ENCODE data around the gene NAPA. TPM values are rescaled to one million over a fixed set of nuclear protein-coding genes. Genes with fewer than 3 reads are reported as not detected.

The NAPA gene
- total RNA-seq, 1 experiment from 2014 or later, result 158 TPM

- peaks cover 9% of the 10 kb centered on the region for H3K4me1 Mint-ChIP-seq (ENCODE audit: low read depth, unreplicated experiment)
- peaks cover 84% of the 10 kb centered on the region for H3K27me3 Mint-ChIP-seq (ENCODE audit: unreplicated experiment)
- H3K4me3 Mint-ChIP-seq (ENCODE audit: low read depth, unreplicated experiment), result no peak overlapping the region
- no peak for DNase-seq
- H3K36me3 Mint-ChIP-seq (ENCODE audit: insufficient read depth, unreplicated experiment), result no peaks in the 10 kb centered on the region
- H3K27ac Mint-ChIP-seq (ENCODE audit: unreplicated experiment), result no peak overlapping the region
- no peaks in the 10 kb centered on the region for H3K9me3 Mint-ChIP-seq (ENCODE audit: low read depth, unreplicated experiment)
- CTCF ChIA-PET, result no interaction called here
- intact Hi-C loops (cut with micrococcal nuclease; ENCODE audit: unreplicated experiment), result no loop called here
- no TSS peak for BruUV-seq (replicated peaks)
- no peak for TF ChIP-seq CTCF (IDR thresholded peaks at IDR 0.05; ENCODE audit: unreplicated experiment)
Observed at GRCh38 chr19:47469363-47469700, 45.5 kb downstream of the NAPA start.

DNA sequence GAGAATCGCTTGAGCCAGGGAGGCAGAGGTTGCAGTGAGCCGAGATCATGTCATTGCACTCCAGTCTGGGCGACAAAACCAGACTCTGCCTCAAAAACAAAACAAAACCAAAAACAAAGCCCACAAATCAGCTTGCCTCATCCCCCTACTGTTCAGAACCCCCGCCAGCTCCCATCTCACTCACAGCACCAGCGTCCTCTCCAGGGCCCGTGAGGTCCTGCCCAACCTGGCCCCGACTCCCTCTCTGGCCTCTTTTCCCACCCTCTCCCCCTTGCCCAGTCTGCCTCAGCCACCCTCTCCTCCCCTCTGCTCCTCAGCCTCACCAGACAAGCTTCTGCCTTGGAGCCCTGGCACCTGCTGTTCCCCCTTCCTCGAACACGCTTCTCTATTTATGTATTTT, 46.9 kb downstream of the NAPA start:
- BruUV-seq (replicated peaks), result no TSS peak
- Mint-ChIP-seq H3K27ac (ENCODE audit: unreplicated experiment) (no peak overlapping the region), H3K9me3 (ENCODE audit: low read depth, unreplicated experiment) (no peaks in the 10 kb centered on the region), H3K36me3 (ENCODE audit: insufficient read depth, unreplicated experiment) (no peaks in the 10 kb centered on the region), H3K4me1 (ENCODE audit: low read depth, unreplicated experiment) (peaks cover 9% of the 10 kb centered on the region), H3K27me3 (ENCODE audit: unreplicated experiment) (peaks cover 87% of the 10 kb centered on the region), H3K4me3 (ENCODE audit: low read depth, unreplicated experiment) (no peak overlapping the region)
- DNase-seq, result no peak
- CTCF ChIA-PET, result interaction anchor here (0.7 kb wide), 1 partner anchor 1751 kb away, joined by 11 read pairs; no protein-coding TSS in a partner anchor
- intact Hi-C loops (cut with micrococcal nuclease; ENCODE audit: unreplicated experiment), result no loop called here
- TF ChIP-seq CTCF (IDR thresholded peaks at IDR 0.05; ENCODE audit: unreplicated experiment), result no peak

DNA sequence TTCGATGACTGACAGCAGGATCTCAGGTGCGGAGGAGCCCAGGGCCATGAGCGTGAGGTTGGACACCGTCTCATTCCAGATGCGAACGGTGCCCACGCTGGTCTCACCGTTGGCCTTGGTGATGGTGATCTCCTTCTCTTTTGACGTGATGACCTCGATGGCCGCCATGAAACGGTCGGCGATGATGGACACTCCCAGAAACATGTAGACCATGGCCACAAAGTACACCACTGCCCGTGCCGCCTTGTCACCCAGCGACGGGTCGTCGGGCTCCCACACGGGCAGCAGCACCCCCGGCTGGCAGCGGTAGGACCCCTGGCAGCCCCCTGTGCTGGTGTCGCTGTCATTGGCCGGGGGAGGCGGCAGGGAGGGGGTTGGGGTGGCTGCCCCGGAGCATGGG, 48.9 kb downstream of the NAPA start:
- H3K36me3 Mint-ChIP-seq (ENCODE audit: insufficient read depth, unreplicated experiment), result no peaks in the 10 kb centered on the region
- no peak overlapping the region for H3K27ac Mint-ChIP-seq (ENCODE audit: unreplicated experiment)
- CTCF ChIA-PET, result no interaction called here
- H3K27me3 Mint-ChIP-seq (ENCODE audit: unreplicated experiment), result peaks cover 70% of the 10 kb centered on the region
- no peak for TF ChIP-seq CTCF (IDR thresholded peaks at IDR 0.05; ENCODE audit: unreplicated experiment)
- DNase-seq, result no peak
- H3K4me1 Mint-ChIP-seq (ENCODE audit: low read depth, unreplicated experiment), result peaks cover 3% of the 10 kb centered on the region
- BruUV-seq (replicated peaks), result no TSS peak
- no peaks in the 10 kb centered on the region for H3K9me3 Mint-ChIP-seq (ENCODE audit: low read depth, unreplicated experiment)
- H3K4me3 Mint-ChIP-seq (ENCODE audit: low read depth, unreplicated experiment), result no peak overlapping the region
- intact Hi-C loops (cut with micrococcal nuclease; ENCODE audit: unreplicated experiment), result no loop called here

DNA sequence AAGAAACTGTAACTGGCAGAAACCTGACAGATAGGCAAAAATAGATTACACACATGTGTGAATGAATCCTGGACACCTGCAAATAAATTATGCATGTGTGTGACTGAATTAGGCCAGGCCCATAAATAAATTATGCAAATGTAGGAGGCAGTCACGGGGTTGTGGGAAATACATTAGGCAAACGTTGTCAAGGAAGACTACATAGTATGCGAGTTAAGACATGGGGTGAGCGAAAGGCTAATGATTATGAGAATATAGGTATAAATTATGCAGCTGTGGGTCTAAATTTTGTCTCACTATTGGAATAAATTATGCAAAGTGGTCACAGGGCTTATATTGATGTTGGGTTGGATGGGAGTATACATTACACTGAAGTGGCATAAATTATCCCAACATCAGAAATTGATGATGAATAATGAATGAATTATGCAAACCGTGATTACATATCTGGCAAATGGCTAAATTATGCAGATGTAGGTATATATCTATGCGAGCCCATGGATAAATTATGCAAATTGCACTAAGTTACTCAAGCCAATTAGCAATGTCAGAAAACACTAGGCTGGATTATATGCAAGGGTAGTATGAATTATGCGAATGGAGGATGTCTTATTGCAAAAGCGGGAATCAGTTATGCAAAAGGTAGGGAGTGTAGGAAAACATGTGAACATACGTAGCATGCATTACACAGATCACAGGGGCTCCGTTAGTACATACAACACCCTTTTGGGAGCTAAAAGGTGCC, 50.0 kb downstream of the NAPA start:
- CTCF ChIA-PET, result no interaction called here
- DNase-seq, result no peak
- Mint-ChIP-seq H3K4me1 (ENCODE audit: low read depth, unreplicated experiment) (no peaks in the 10 kb centered on the region), H3K27ac (ENCODE audit: unreplicated experiment) (no peak overlapping the region), H3K27me3 (ENCODE audit: unreplicated experiment) (peaks cover 58% of the 10 kb centered on the region), H3K36me3 (ENCODE audit: insufficient read depth, unreplicated experiment) (no peaks in the 10 kb centered on the region), H3K9me3 (ENCODE audit: low read depth, unreplicated experiment) (no peaks in the 10 kb centered on the region), H3K4me3 (ENCODE audit: low read depth, unreplicated experiment) (no peak overlapping the region)
- TF ChIP-seq CTCF (IDR thresholded peaks at IDR 0.05; ENCODE audit: unreplicated experiment), result no peak
- no TSS peak for BruUV-seq (replicated peaks)
- intact Hi-C loops (cut with micrococcal nuclease; ENCODE audit: unreplicated experiment), result no loop called here
